Measurements from ENCODE around the gene FKBP11.

DNA sequence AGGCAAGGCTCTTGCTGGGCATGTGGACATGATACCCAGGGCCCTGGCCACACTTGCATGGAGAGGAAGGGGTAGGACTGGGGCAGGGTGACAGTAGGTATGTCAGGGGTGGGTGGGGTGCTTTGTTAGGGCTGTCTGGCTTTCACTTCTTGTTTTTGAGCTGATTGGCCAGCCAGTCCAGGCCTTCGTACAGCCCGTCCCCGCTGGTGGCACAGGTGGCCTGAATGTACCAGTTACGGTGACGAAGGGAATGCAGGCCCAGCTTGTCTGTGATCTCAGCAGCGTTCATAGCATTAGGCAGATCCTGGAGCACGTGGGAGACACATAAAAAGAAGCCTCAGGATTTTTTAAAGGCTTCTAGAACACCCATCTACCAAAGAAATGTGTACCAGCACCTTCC is 13.5 kb upstream of the FKBP11 start:
- TF ChIP-seq POLR2A (IDR thresholded peaks at IDR 0.05) (no peak), POLR2AphosphoS5 (IDR thresholded peaks at IDR 0.05) (no peak), EP300 (IDR thresholded peaks at IDR 0.05) (no peak)
- TF ChIP-seq, protein P1, sequence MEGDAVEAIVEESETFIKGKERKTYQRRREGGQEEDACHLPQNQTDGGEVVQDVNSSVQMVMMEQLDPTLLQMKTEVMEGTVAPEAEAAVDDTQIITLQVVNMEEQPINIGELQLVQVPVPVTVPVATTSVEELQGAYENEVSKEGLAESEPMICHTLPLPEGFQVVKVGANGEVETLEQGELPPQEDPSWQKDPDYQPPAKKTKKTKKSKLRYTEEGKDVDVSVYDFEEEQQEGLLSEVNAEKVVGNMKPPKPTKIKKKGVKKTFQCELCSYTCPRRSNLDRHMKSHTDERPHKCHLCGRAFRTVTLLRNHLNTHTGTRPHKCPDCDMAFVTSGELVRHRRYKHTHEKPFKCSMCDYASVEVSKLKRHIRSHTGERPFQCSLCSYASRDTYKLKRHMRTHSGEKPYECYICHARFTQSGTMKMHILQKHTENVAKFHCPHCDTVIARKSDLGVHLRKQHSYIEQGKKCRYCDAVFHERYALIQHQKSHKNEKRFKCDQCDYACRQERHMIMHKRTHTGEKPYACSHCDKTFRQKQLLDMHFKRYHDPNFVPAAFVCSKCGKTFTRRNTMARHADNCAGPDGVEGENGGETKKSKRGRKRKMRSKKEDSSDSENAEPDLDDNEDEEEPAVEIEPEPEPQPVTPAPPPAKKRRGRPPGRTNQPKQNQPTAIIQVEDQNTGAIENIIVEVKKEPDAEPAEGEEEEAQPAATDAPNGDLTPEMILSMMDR (IDR thresholded peaks at IDR 0.05) = no peak
